Naive B cell (primary cell): ENCODE data around the gene PCDHGA1. TPM values are rescaled to one million over a fixed set of nuclear protein-coding genes. Genes with fewer than 3 reads are reported as not detected.

Source experiments
- ATAC-seq, 2 donors: fragments of 150-1000 bp; cut with Tn5 transposase; 2 replicates each; pipeline ENCODE4 v1.10.0; 2021; ENCODE audit warnings: low read depth in 2 of 2, mild to moderate bottlenecking in 2 of 2, moderate library complexity in 2 of 2
- DNase-seq: peaks from one replicate; pipeline ENCODE4 v3.0.0; 2022
- H3K27ac Mint-ChIP-seq, 6 donors: one replicate each; pipeline ENCODE4 v1.8.0; 2020 to 2022; ENCODE audit warnings: mild to moderate bottlenecking in 6 of 6, mixed read lengths in 6 of 6, moderate library complexity in 5 of 6, inconsistent platforms in 2 of 6
- H3K27me3 Mint-ChIP-seq, 3 donors: one replicate each; pipeline ENCODE4 v1.8.0; 2021 to 2022; ENCODE audit warnings: mixed read lengths in 3 of 3, mild to moderate bottlenecking in 1 of 3
- H3K36me3 Mint-ChIP-seq, 2 donors: one replicate each; pipeline ENCODE4 v1.8.0; 2020 to 2022; ENCODE audit warnings: mixed read lengths in 2 of 2, inconsistent platforms in 1 of 2, mild to moderate bottlenecking in 1 of 2
- H3K4me1 Mint-ChIP-seq, 3 donors: one replicate each; pipeline ENCODE4 v1.8.0; 2020 to 2022; ENCODE audit warnings: mixed read lengths in 3 of 3, inconsistent platforms in 1 of 3, mild to moderate bottlenecking in 1 of 3, moderate library complexity in 1 of 3
- H3K4me3 Mint-ChIP-seq, 8 donors: one replicate each; pipeline ENCODE4 v1.8.0; 2020 to 2022; ENCODE audit warnings: mild to moderate bottlenecking in 8 of 8, mixed read lengths in 8 of 8, moderate library complexity in 8 of 8, inconsistent platforms in 2 of 8
- H3K9me3 Mint-ChIP-seq, 7 donors: one replicate each; pipeline ENCODE4 v1.8.0; 2020 to 2022; ENCODE audit warnings: mixed read lengths in 7 of 7, mild to moderate bottlenecking in 5 of 7, inconsistent platforms in 2 of 7, moderate library complexity in 1 of 7
- polyA plus RNA-seq, 6 donors: library from polyadenylated mRNA; unstranded; fragments of 300-500 nt; fragmentation: Illumina TruSeq; gene quantifications; one replicate each; pipeline ENCODE4 v1.2.3, GENCODE V29; 2021; ENCODE audit warnings: low read depth in 6 of 6

The PCDHGA1 gene
- polyA plus RNA-seq, 6 donors from 2014 or later: not detected

GRCh38 chr5:141476132-141476911 is 146.0 kb downstream of the PCDHGA1 start:
- peak overlapping the region in 4 of 6 donors; percentile 23 to 90 (median 87) for H3K27ac Mint-ChIP-seq
- ATAC-seq: peak in 1 of 2 donors; percentile 23
- H3K4me1 Mint-ChIP-seq: peaks cover 15 to 26% (median 24%) of the 10 kb centered on the region in 3 donors
- peaks cover 0 to 8% (median 0%) of the 10 kb centered on the region in 7 donors for H3K9me3 Mint-ChIP-seq
- peak overlapping the region; percentile 86 to 95 (median 90) for H3K4me3 Mint-ChIP-seq
- H3K27me3 Mint-ChIP-seq: peaks cover 50 to 84% (median 68%) of the 10 kb centered on the region in 3 donors
- DNase-seq: no peak
- H3K36me3 Mint-ChIP-seq: no peaks in the 10 kb centered on the region

- H3K27ac Mint-ChIP-seq: no peak overlapping the region
- peaks cover 0 to 8% (median 0%) of the 10 kb centered on the region in 7 donors for H3K9me3 Mint-ChIP-seq
- H3K27me3 Mint-ChIP-seq: peaks cover 51 to 88% (median 69%) of the 10 kb centered on the region in 3 donors
- DNase-seq (no peak), ATAC-seq (no peak)
- peaks cover 15 to 26% (median 24%) of the 10 kb centered on the region in 3 donors for H3K4me1 Mint-ChIP-seq
- no peaks in the 10 kb centered on the region for H3K36me3 Mint-ChIP-seq
- H3K4me3 Mint-ChIP-seq: peak overlapping the region in 7 of 8 donors; percentile 4 to 95 (median 91)
Measured at GRCh38 chr5:141477044-141477575, 146.8 kb downstream of the PCDHGA1 start.

GRCh38 chr5:141477815-141478214 is 147.5 kb downstream of the PCDHGA1 start:
- DNase-seq (no peak), ATAC-seq (no peak)

GRCh38 chr5:141478321-141478945 is 148.1 kb downstream of the PCDHGA1 start:
- H3K4me3 Mint-ChIP-seq: peak overlapping the region in 2 of 8 donors; percentile 31 to 94

More at GRCh38 chr5:141477815-141478214, 147.5 kb downstream of the PCDHGA1 start:
- Mint-ChIP-seq H3K4me1 (peaks cover 15 to 26% (median 24%) of the 10 kb centered on the region in 3 donors), H3K27me3 (peaks cover 57 to 91% (median 76%) of the 10 kb centered on the region in 3 donors), H3K27ac (peak overlapping the region in 1 of 6 donors; percentile 68), H3K4me3 (peak overlapping the region in 3 of 8 donors; percentile 31 to 94 (median 59)), H3K9me3 (peaks cover 0 to 8% (median 0%) of the 10 kb centered on the region in 7 donors), H3K36me3 (no peaks in the 10 kb centered on the region)

GRCh38 chr5:141479776-141480175 is 149.5 kb downstream of the PCDHGA1 start:
- Mint-ChIP-seq H3K27ac (no peak overlapping the region), H3K9me3 (peaks cover 0 to 8% (median 0%) of the 10 kb centered on the region in 7 donors), H3K4me1 (peaks cover 23 to 35% (median 31%) of the 10 kb centered on the region in 3 donors), H3K36me3 (no peaks in the 10 kb centered on the region), H3K4me3 (no peak overlapping the region), H3K27me3 (peaks cover 59 to 91% (median 84%) of the 10 kb centered on the region in 3 donors)
- no peak for ATAC-seq
- DNase-seq: no peak

More at GRCh38 chr5:141478321-141478945, 148.1 kb downstream of the PCDHGA1 start:
- no peak for DNase-seq
- Mint-ChIP-seq H3K4me1 (peaks cover 15 to 26% (median 24%) of the 10 kb centered on the region in 3 donors), H3K36me3 (no peaks in the 10 kb centered on the region), H3K27ac (no peak overlapping the region), H3K9me3 (peaks cover 0 to 8% (median 0%) of the 10 kb centered on the region in 7 donors), H3K27me3 (peaks cover 55 to 91% (median 79%) of the 10 kb centered on the region in 3 donors)
- ATAC-seq: no peak

- no peak for ATAC-seq
- no peaks in the 10 kb centered on the region for H3K36me3 Mint-ChIP-seq
- H3K4me3 Mint-ChIP-seq: no peak overlapping the region
- DNase-seq: no peak
- peaks cover 9 to 25% (median 13%) of the 10 kb centered on the region in 3 donors for H3K4me1 Mint-ChIP-seq
- H3K27me3 Mint-ChIP-seq: peaks cover 56 to 93% (median 76%) of the 10 kb centered on the region in 3 donors
- peaks cover 0 to 5% (median 2%) of the 10 kb centered on the region in 7 donors for H3K9me3 Mint-ChIP-seq
- no peak overlapping the region for H3K27ac Mint-ChIP-seq
Measured at GRCh38 chr5:141483902-141484301, 153.6 kb downstream of the PCDHGA1 start.

- Mint-ChIP-seq H3K4me1 (peaks cover 9 to 25% (median 13%) of the 10 kb centered on the region in 3 donors), H3K4me3 (peak overlapping the region in 5 of 8 donors; percentile 57 to 85 (median 65)), H3K27ac (no peak overlapping the region), H3K9me3 (peaks cover 0 to 5% (median 2%) of the 10 kb centered on the region in 7 donors), H3K36me3 (no peaks in the 10 kb centered on the region), H3K27me3 (peaks cover 60 to 96% (median 79%) of the 10 kb centered on the region in 3 donors)
- ATAC-seq (no peak), DNase-seq (no peak)
Measured at GRCh38 chr5:141484310-141484640, 154.0 kb downstream of the PCDHGA1 start.

- peak; percentile 14 for ATAC-seq
- Mint-ChIP-seq H3K27me3 (peaks cover 61 to 96% (median 79%) of the 10 kb centered on the region in 3 donors), H3K9me3 (peaks cover 0 to 5% (median 2%) of the 10 kb centered on the region in 7 donors), H3K4me3 (peak within 1 kb of the TSS in 7 of 8 donors; percentile 57 to 85 (median 71)), H3K27ac (no peak within 1 kb of the TSS), H3K36me3 (no peaks in the 10 kb centered on the region), H3K4me1 (peaks cover 9 to 25% (median 13%) of the 10 kb centered on the region in 3 donors)
- no peak for DNase-seq
Measured at GRCh38 chr5:141484641-141485311, 154.5 kb downstream of the PCDHGA1 start, which contains the start of gene PCDHGC4. PCDHGC4 (plus strand) TSS chr5:141485030; CDS start chr5:141485174, 144 bp downstream.

- no peak for ATAC-seq
- no peak overlapping the region for H3K27ac Mint-ChIP-seq
- H3K27me3 Mint-ChIP-seq: peaks cover 66 to 96% (median 82%) of the 10 kb centered on the region in 3 donors
- H3K4me1 Mint-ChIP-seq: peaks cover 9 to 25% (median 13%) of the 10 kb centered on the region in 3 donors
- H3K36me3 Mint-ChIP-seq: peaks cover under 1 to 3% of the 10 kb centered on the region in 2 donors
- H3K9me3 Mint-ChIP-seq: peaks cover 0 to 5% (median 2%) of the 10 kb centered on the region in 7 donors
- DNase-seq: no peak
- peak overlapping the region in 6 of 8 donors; percentile 57 to 85 (median 66) for H3K4me3 Mint-ChIP-seq
Measured at GRCh38 chr5:141485321-141486055, 155.2 kb downstream of the PCDHGA1 start.

GRCh38 chr5:141486091-141486490 is 155.8 kb downstream of the PCDHGA1 start:
- Mint-ChIP-seq H3K4me3 (peak overlapping the region in 3 of 8 donors; percentile 26 to 51 (median 35)), H3K27me3 (peaks cover 72 to 96% (median 82%) of the 10 kb centered on the region in 3 donors)

GRCh38 chr5:141487131-141487530 is 156.8 kb downstream of the PCDHGA1 start:
- peaks cover 73 to 96% (median 86%) of the 10 kb centered on the region in 3 donors for H3K27me3 Mint-ChIP-seq

More at GRCh38 chr5:141486091-141486490, 155.8 kb downstream of the PCDHGA1 start:
- no peak for ATAC-seq
- no peak for DNase-seq
- Mint-ChIP-seq H3K4me1 (peaks cover 12 to 29% (median 13%) of the 10 kb centered on the region in 3 donors), H3K36me3 (peaks cover 6 to 9% of the 10 kb centered on the region in 2 donors), H3K27ac (no peak overlapping the region), H3K9me3 (peaks cover 0 to 5% (median 0%) of the 10 kb centered on the region in 7 donors)

More at GRCh38 chr5:141487131-141487530, 156.8 kb downstream of the PCDHGA1 start:
- peak overlapping the region in 2 of 6 donors; percentile 8 to 16 for H3K27ac Mint-ChIP-seq
- peaks cover 17 to 35% (median 18%) of the 10 kb centered on the region in 3 donors for H3K4me1 Mint-ChIP-seq
- peaks cover 0 to 5% (median 0%) of the 10 kb centered on the region in 7 donors for H3K9me3 Mint-ChIP-seq
- H3K4me3 Mint-ChIP-seq: peak overlapping the region in 2 of 8 donors; percentile 21 to 50
- ATAC-seq: no peak
- peaks cover 7 to 9% of the 10 kb centered on the region in 2 donors for H3K36me3 Mint-ChIP-seq
- no peak for DNase-seq
